Liver (tissue), 9 donors: ENCODE data around the gene RBM47. TPM values are rescaled to one million over a fixed set of nuclear protein-coding genes. Genes with fewer than 3 reads are reported as not detected.

Source experiments
- DNase-seq: peaks from one replicate; pipeline ENCODE4 v3.0.0-alpha.2; 2017; ENCODE audit warnings: low spot score
- H3K27ac ChIP-seq, 2 donors: one replicate each; pipeline ENCODE4 v1.7.0; 2013; ENCODE audit warnings: inconsistent platforms in 2 of 2, low read length in 2 of 2, control low read depth in 1 of 2, low read depth in 1 of 2, mild to moderate bottlenecking in 1 of 2
- H3K27me3 ChIP-seq, 4 donors: one replicate each; pipeline versions ENCODE4 v1.6.1 to v1.7.0; 2013; ENCODE audit warnings: low read length in 3 of 4, inconsistent platforms in 1 of 4, mild to moderate bottlenecking in 1 of 4, moderate library complexity in 1 of 4; ENCODE audit not compliant: control insufficient read depth in 4 of 4, insufficient read depth in 4 of 4
- H3K36me3 ChIP-seq, 4 donors: one replicate each; pipeline versions ENCODE4 v1.6.1 to v1.7.0; 2013; ENCODE audit warnings: low read length in 3 of 4, mild to moderate bottlenecking in 3 of 4, low read depth in 1 of 4, moderate library complexity in 1 of 4; ENCODE audit not compliant: control insufficient read depth in 4 of 4, insufficient read depth in 3 of 4
- H3K4me1 ChIP-seq, 4 donors: one replicate each; pipeline versions ENCODE4 v1.6.1 to v1.7.0; 2013; ENCODE audit warnings: low read length in 3 of 4, mild to moderate bottlenecking in 3 of 4, moderate library complexity in 1 of 4; ENCODE audit not compliant: control insufficient read depth in 4 of 4, insufficient read depth in 4 of 4
- H3K4me3 ChIP-seq, 3 donors: one replicate each; pipeline versions ENCODE4 v1.6.1 to v1.7.0; 2013; ENCODE audit warnings: low read length in 3 of 3, control low read depth in 1 of 3, low read depth in 1 of 3, mild to moderate bottlenecking in 1 of 3
- H3K9ac ChIP-seq, 2 donors: one replicate each; pipeline ENCODE4 v1.7.0; 2013; ENCODE audit warnings: low read length in 2 of 2, mild to moderate bottlenecking in 2 of 2, moderate library complexity in 2 of 2, control low read depth in 1 of 2, low read depth in 1 of 2
- H3K9me3 ChIP-seq, 4 donors: one replicate each; pipeline versions ENCODE4 v1.6.1 to v1.7.0; 2013; ENCODE audit warnings: low read length in 3 of 4; ENCODE audit not compliant: control insufficient read depth in 4 of 4
- EGR1 ChIP-seq, 2 donors: IDR thresholded peaks; 2 replicates each; pipeline ENCODE4 v1.6.1; 2016 to 2018; ENCODE audit warnings: antibody characterized with exemption in 2 of 2, low read depth in 2 of 2
- FOXA2 ChIP-seq: IDR thresholded peaks from 2 replicates; pipeline ENCODE4 v1.6.1; 2016; ENCODE audit warnings: antibody characterized with exemption
- HNF4G ChIP-seq: IDR thresholded peaks from 2 replicates; pipeline ENCODE4 v1.6.1; 2016; ENCODE audit warnings: antibody characterized with exemption
- NR2F2 ChIP-seq: IDR thresholded peaks from 2 replicates; pipeline ENCODE4 v1.6.1; 2016; ENCODE audit warnings: antibody characterized with exemption
- SP1 ChIP-seq: IDR thresholded peaks from 2 replicates; pipeline ENCODE4 v1.6.1; 2018; ENCODE audit warnings: antibody characterized with exemption, mild to moderate bottlenecking
- TAF1 ChIP-seq: conservative IDR thresholded peaks from 2 replicates; pipeline ENCODE4 v1.6.1; 2016; ENCODE audit warnings: antibody characterized with exemption, mild to moderate bottlenecking
- YY1 ChIP-seq: IDR thresholded peaks from 2 replicates; pipeline ENCODE4 v1.6.1; 2016; ENCODE audit warnings: antibody characterized with exemption, mild to moderate bottlenecking
- WGBS: extraction: QIAGEN DNeasy Blood & Tissue Kit; methylation state at CpG from one replicate; pipeline ENCODE4 v1.1.7; 2013; 5-methylcytosine and 5-hydroxymethylcytosine counted together
- polyA plus RNA-seq, 2 donors: library from polyadenylated mRNA; stranded (reverse) in 1 of 2; unstranded in 1 of 2; fragments of 200-250 nt in 1 of 2; fragments of >200 nt in 1 of 2; fragmentation: Nextera tagmentation in 1 of 2; extraction: Ambion mirVana in 1 of 2; gene quantifications; one replicate each; pipeline versions ENCODE4 v1.2.1 to v1.2.3, GENCODE V29; 2013 to 2015
- total RNA-seq, 2 donors: library from RNA; depleted of rRNA; stranded (reverse); fragments of >200 nt; gene quantifications; one replicate each; pipeline ENCODE4 v1.2.3, GENCODE V29; 2014
- TF ChIP-seq, protein P1 (sequence below): IDR thresholded peaks from 2 replicates; pipeline ENCODE4 v1.6.1; 2016; ENCODE audit warnings: antibody characterized with exemption, mild to moderate bottlenecking
- TF ChIP-seq, protein P2 (sequence below): IDR thresholded peaks from 2 replicates; pipeline ENCODE4 v1.6.1; 2016; ENCODE audit warnings: antibody characterized with exemption
- donor health status: healthy.
- donor health status: healthy.
- donor health status: healthy.
- donor health status: healthy.
- donor health status: healthy.

The RBM47 gene
- total and polyA plus RNA-seq, 4 donors = 16.5 to 81.2 (median 24.7) TPM

DNA sequence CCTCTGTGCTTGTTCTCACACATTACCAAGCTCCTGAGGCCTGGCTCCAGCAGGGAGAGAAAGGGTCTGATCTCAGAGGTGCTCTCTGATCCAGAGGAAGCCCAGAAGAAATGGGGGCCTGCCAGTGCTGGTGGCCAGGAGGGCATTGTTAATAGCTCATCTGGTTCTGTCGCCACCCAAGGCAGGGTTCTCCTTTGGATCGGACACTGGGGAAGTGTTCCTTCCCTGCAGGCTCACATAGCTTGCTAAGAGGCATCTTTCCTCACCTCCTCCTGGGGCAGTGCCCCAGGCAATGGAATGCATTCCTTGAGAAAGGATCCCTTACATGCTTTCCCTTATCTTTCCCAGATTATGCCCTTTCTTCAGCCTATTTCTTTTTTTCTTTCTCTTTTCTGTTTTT, 53.8 kb downstream of the RBM47 start:
- Histone ChIP-seq H3K9me3 (no peaks in the 10 kb centered on the region), H3K9ac (peak overlapping the region in 1 of 2 donors; percentile 28), H3K36me3 (no peaks in the 10 kb centered on the region), H3K4me3 (no peak overlapping the region), H3K27me3 (no peaks in the 10 kb centered on the region), H3K27ac (peak overlapping the region; percentile 66 to 96), H3K4me1 (peaks cover 13 to 23% (median 18%) of the 10 kb centered on the region in 4 donors)
- TF ChIP-seq TAF1 (no peak), YY1 (no peak), FOXA2 (no peak), NR2F2 (no peak), HNF4G (no peak)
- TF ChIP-seq, protein P1, sequence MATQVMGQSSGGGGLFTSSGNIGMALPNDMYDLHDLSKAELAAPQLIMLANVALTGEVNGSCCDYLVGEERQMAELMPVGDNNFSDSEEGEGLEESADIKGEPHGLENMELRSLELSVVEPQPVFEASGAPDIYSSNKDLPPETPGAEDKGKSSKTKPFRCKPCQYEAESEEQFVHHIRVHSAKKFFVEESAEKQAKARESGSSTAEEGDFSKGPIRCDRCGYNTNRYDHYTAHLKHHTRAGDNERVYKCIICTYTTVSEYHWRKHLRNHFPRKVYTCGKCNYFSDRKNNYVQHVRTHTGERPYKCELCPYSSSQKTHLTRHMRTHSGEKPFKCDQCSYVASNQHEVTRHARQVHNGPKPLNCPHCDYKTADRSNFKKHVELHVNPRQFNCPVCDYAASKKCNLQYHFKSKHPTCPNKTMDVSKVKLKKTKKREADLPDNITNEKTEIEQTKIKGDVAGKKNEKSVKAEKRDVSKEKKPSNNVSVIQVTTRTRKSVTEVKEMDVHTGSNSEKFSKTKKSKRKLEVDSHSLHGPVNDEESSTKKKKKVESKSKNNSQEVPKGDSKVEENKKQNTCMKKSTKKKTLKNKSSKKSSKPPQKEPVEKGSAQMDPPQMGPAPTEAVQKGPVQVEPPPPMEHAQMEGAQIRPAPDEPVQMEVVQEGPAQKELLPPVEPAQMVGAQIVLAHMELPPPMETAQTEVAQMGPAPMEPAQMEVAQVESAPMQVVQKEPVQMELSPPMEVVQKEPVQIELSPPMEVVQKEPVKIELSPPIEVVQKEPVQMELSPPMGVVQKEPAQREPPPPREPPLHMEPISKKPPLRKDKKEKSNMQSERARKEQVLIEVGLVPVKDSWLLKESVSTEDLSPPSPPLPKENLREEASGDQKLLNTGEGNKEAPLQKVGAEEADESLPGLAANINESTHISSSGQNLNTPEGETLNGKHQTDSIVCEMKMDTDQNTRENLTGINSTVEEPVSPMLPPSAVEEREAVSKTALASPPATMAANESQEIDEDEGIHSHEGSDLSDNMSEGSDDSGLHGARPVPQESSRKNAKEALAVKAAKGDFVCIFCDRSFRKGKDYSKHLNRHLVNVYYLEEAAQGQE = no peak
- TF ChIP-seq, protein P2, sequence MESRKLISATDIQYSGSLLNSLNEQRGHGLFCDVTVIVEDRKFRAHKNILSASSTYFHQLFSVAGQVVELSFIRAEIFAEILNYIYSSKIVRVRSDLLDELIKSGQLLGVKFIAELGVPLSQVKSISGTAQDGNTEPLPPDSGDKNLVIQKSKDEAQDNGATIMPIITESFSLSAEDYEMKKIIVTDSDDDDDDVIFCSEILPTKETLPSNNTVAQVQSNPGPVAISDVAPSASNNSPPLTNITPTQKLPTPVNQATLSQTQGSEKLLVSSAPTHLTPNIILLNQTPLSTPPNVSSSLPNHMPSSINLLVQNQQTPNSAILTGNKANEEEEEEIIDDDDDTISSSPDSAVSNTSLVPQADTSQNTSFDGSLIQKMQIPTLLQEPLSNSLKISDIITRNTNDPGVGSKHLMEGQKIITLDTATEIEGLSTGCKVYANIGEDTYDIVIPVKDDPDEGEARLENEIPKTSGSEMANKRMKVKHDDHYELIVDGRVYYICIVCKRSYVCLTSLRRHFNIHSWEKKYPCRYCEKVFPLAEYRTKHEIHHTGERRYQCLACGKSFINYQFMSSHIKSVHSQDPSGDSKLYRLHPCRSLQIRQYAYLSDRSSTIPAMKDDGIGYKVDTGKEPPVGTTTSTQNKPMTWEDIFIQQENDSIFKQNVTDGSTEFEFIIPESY = no peak
- DNase-seq = no peak
- 85% methylated on average over 2 of the region's 2 CpGs for WGBS

DNA sequence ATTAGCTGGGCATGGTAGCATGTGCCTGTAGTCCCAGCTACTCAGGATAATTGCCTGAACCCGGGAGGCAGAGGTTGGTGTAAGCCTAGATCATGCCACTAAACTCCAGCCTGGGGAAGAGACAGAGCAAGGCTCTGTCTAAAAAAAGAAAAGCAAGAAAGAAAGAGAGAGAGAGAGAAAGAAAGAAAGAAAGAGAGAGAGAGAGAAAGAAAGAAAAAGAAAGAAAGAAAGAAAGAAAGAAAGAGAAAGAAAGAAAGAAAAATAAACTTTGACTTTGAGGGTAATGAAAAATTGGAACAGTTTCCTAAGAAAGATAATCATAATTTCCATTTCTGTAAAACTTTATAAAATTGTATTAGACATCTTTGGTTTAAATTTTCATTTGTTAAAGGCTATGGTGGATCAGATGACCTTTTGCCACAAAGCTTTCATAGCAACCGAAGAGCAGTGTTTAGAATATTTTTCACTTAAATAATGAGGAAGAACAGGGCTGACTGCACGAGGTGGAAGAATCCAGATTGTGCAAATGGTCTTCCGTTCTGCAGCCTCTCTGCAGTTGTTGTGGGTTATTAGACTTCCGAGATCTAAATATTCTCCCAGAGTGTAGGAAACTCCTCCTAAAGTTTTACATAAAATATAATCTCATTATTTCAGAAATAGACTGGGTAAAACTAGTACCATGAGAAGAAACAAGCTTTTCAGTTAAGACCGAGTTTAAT, 55.9 kb downstream of the RBM47 start:
- 65% methylated on average over 6 of the region's 6 CpGs for WGBS
- DNase-seq = no peak
- peak overlapping the region in 1 of 2 donors; percentile 25 for H3K9ac ChIP-seq
- H3K27ac ChIP-seq = peak overlapping the region; percentile 16 to 52
- no peaks in the 10 kb centered on the region for H3K27me3 ChIP-seq
- H3K36me3 ChIP-seq = peaks cover 0 to 2% (median 0%) of the 10 kb centered on the region in 4 donors
- H3K4me1 ChIP-seq = peaks cover 12 to 23% (median 18%) of the 10 kb centered on the region in 4 donors
- no peaks in the 10 kb centered on the region for H3K9me3 ChIP-seq
- H3K4me3 ChIP-seq = no peak overlapping the region
- TF ChIP-seq, protein P1 = no peak
- peak; percentile 18 for TF ChIP-seq YY1
- TF ChIP-seq SP1 = no peak
- no peak for TF ChIP-seq EGR1 (IDR thresholded peaks at IDR 0.05; ENCODE audit: low read depth in 2 of 2)
